ENCODE results near the gene CDKAL1. TPM values are rescaled to one million over a fixed set of nuclear protein-coding genes. Genes with fewer than 3 reads are reported as not detected.

The CDKAL1 gene
- total and polyA plus RNA-seq, 9 of the 15 experiments (the other 6 are each of a cell fraction or from before 2014, with no cell fraction given) = 11.2 to 36.3 (median 20.1) TPM

GRCh38 chr6:21098744-21099143 lies 564.5 kb downstream of the CDKAL1 start:
- ChIA-PET POLR2A (interaction anchor here (1.7 kb wide), 1 partner anchor 12 kb away, joined by 6 read pairs; no protein-coding TSS in a partner anchor), CTCF (ENCODE audit: low intra/inter-chr PET ratio) (no interaction called here)
- in situ Hi-C loops (cut with MboI) = no loop called here
- Histone ChIP-seq H3K4me2 (ENCODE audit: insufficient read depth, low read length) (no peak overlapping the region), H4K20me1 (replicated peaks; ENCODE audit: control insufficient read depth, insufficient read depth, low read length) (0 out of 2 replicates have a peak, but pooled peaks cover 5% of the 10 kb centered on the region), H3K79me2 (ENCODE audit: control insufficient read depth, insufficient read depth, low read length) (no peaks in the 10 kb centered on the region), H3K36me3 (ENCODE audit: control insufficient read depth, insufficient read depth, low read length) (no peaks in the 10 kb centered on the region), H3K4me3 (no peak overlapping the region), H3K9me1 (ENCODE audit: control insufficient read depth, insufficient read depth, low read length) (no peaks in the 10 kb centered on the region), H3K9me3 (replicated peaks; ENCODE audit: control insufficient read depth, insufficient read depth, low read depth, low read length) (no peaks in the 10 kb centered on the region), H3K9ac (ENCODE audit: insufficient read depth in 1 of 2, low read depth in 2 of 2, low read length in 2 of 2) (no peak overlapping the region), H3K27me3 (ENCODE audit: control insufficient read depth in 2 of 2, insufficient read depth in 2 of 2, low read length in 2 of 2) (no peaks in the 10 kb centered on the region), H2AFZ (ENCODE audit: low read depth, low read length) (no peak overlapping the region), H3K27ac (ENCODE audit: extremely low read depth, low read depth, low read length) (no peak overlapping the region), H3K4me1 (replicated peaks in 1 of 2; ENCODE audit: control insufficient read depth in 2 of 2, insufficient read depth in 2 of 2, low read length in 2 of 2) (peaks cover 6 to 17% of the 10 kb centered on the region in 2 experiments; a peak in 4 of 5 replicates)
- 95% methylated on average over 1 of the region's 1 CpG for WGBS (ENCODE audit: insufficient coverage, low coverage, missing lambda C conversion rate)
- ATAC-seq (no peak), FAIRE-seq (no peak), DNase-seq (ENCODE audit: extremely low read depth in 1 of 4, low spot score in 3 of 4) (no peak)
- BruUV-seq (replicated peaks) = no TSS peak
- intact Hi-C loops (cut with micrococcal nuclease) = no loop called here
- TF ChIP-seq, protein P1, sequence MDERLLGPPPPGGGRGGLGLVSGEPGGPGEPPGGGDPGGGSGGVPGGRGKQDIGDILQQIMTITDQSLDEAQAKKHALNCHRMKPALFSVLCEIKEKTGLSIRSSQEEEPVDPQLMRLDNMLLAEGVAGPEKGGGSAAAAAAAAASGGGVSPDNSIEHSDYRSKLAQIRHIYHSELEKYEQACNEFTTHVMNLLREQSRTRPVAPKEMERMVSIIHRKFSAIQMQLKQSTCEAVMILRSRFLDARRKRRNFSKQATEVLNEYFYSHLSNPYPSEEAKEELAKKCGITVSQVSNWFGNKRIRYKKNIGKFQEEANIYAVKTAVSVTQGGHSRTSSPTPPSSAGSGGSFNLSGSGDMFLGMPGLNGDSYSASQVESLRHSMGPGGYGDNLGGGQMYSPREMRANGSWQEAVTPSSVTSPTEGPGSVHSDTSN (CRISPR knock-in tag; IDR thresholded peaks at IDR 0.05; ENCODE audit: low read depth) = no peak
- TF ChIP-seq, protein P1 (tag; conservative IDR thresholded peaks at IDR 0.05; ENCODE audit: low read depth) = no peak
- TF ChIP-seq ZNF609 (CRISPR knock-in tag; IDR thresholded peaks at IDR 0.05; ENCODE audit: borderline replicate concordance) (no peak), BRF1 (IDR thresholded peaks at IDR 0.05; ENCODE audit: borderline replicate concordance, extremely low read depth, insufficient read length) (no peak), EP300 (IDR thresholded peaks at IDR 0.05; ENCODE audit: low read length) (no peak), CREB1 (IDR thresholded peaks at IDR 0.05) (no peak), CREB1 (CRISPR knock-in tag; IDR thresholded peaks at IDR 0.05) (no peak), THAP7 (CRISPR knock-in tag; IDR thresholded peaks at IDR 0.05) (no peak)

All from K562 (cell line).